ENCODE results near the gene DNAH6. TPM values are rescaled to one million over a fixed set of nuclear protein-coding genes. Genes with fewer than 3 reads are reported as not detected.

The DNAH6 gene
- total and polyA plus RNA-seq, 10 of the 15 experiments (the other 5 are each of a cell fraction or from before 2014, with no cell fraction given): 0.07 to 1.0 (median 0.29) TPM

- WGBS (ENCODE audit: insufficient coverage, insufficient replicate concordance, low lambda C conversion rate, missing lambda C conversion rate): 24% methylated on average over 4 of the region's 4 CpGs
- H3K4me2 ChIP-seq (ENCODE audit: control insufficient read depth, insufficient read depth): no peak overlapping the region
- H3K4me3 ChIP-seq: no peak overlapping the region
- intact Hi-C loops (cut with micrococcal nuclease; ENCODE audit: unreplicated experiment): no loop called here
- no peak overlapping the region for H2AFZ ChIP-seq (ENCODE audit: control insufficient read depth, low read depth, low read length)
- DNase-seq (ENCODE audit: low read depth, low spot score) (no peak), FAIRE-seq (no peak), ATAC-seq (no peak)
- ChIA-PET POLR2A (no interaction called here), SMC1A (ENCODE audit: uncharacterized antibody, unreplicated experiment) (no interaction called here), CTCF (no interaction called here), RAD21 (ENCODE audit: unreplicated experiment) (no interaction called here)
- H3K27ac ChIP-seq (ENCODE audit: control insufficient read depth, insufficient read depth): no peak overlapping the region
- H3K9ac ChIP-seq (ENCODE audit: control insufficient read depth, insufficient read depth, low read length): no peak overlapping the region
- no peaks in the 10 kb centered on the region for H4K20me1 ChIP-seq (ENCODE audit: control insufficient read depth, insufficient read depth)
- no peaks in the 10 kb centered on the region for H3K9me3 ChIP-seq (replicated peaks; ENCODE audit: control insufficient read depth, insufficient read depth, low read length)
- H3K27me3 ChIP-seq (replicated peaks in 1 of 2; ENCODE audit: control insufficient read depth in 2 of 2, insufficient read depth in 2 of 2, low read length in 1 of 2): peaks cover 2 to 3% of the 10 kb centered on the region in 2 experiments; a peak in 2 of 4 replicates
- BruUV-seq (replicated peaks): no TSS peak
- in situ Hi-C loops (cut with MboI): no loop called here
- no peaks in the 10 kb centered on the region for H3K4me1 ChIP-seq (ENCODE audit: control insufficient read depth, insufficient read depth, low read length)
- H3K79me2 ChIP-seq (ENCODE audit: control insufficient read depth, insufficient read depth, low read length): no peaks in the 10 kb centered on the region
- H3K36me3 ChIP-seq (ENCODE audit: control insufficient read depth in 2 of 2, insufficient read depth in 2 of 2, low read length in 1 of 2): no peaks in the 10 kb centered on the region
- TF ChIP-seq KDM1A (IDR thresholded peaks at IDR 0.05; ENCODE audit: borderline replicate concordance): no peak
- TF ChIP-seq PRDM15 (CRISPR knock-in tag; IDR thresholded peaks at IDR 0.05): no peak
- no peak for TF ChIP-seq MAX (IDR thresholded peaks at IDR 0.05; ENCODE audit: low read depth, low read length)
- TF ChIP-seq MYB (IDR thresholded peaks at IDR 0.05; ENCODE audit: borderline replicate concordance, low read depth, low read length): no peak
- no peak for TF ChIP-seq MLLT1 (IDR thresholded peaks at IDR 0.05)
- TF ChIP-seq CTCF (IDR thresholded peaks at IDR 0.05 in 2 of 3, conservative IDR thresholded peaks at IDR 0.05 in 1 of 3; ENCODE audit: control insufficient read depth in 2 of 3, extremely low read depth in 1 of 3, insufficient read depth in 1 of 3, low read depth in 3 of 3, low read length in 3 of 3): no peak
- TF ChIP-seq IRF5 (IDR thresholded peaks at IDR 0.05; ENCODE audit: borderline replicate concordance): no peak
- no peak for TF ChIP-seq TCF7 (IDR thresholded peaks at IDR 0.05; ENCODE audit: borderline replicate concordance)
- no peak for TF ChIP-seq MXI1 (IDR thresholded peaks at IDR 0.05; ENCODE audit: low read depth, low read length)
- no peak for TF ChIP-seq MEF2B (IDR thresholded peaks at IDR 0.05; ENCODE audit: partially characterized antibody, poor library complexity, severe bottlenecking)
- TF ChIP-seq POU2F2 (IDR thresholded peaks at IDR 0.05; ENCODE audit: borderline replicate concordance, low read depth, low read length): no peak
- TF ChIP-seq BRCA1 (IDR thresholded peaks at IDR 0.05; ENCODE audit: low read depth, low read length): no peak
- TF ChIP-seq RBBP5 (conservative IDR thresholded peaks at IDR 0.05): no peak
- TF ChIP-seq WRNIP1 (IDR thresholded peaks at IDR 0.05; ENCODE audit: borderline replicate concordance, low read depth, low read length): no peak
- TF ChIP-seq NFYB (IDR thresholded peaks at IDR 0.05; ENCODE audit: insufficient read depth, low read depth, low read length): no peak
- no peak for TF ChIP-seq SMAD5 (IDR thresholded peaks at IDR 0.05; ENCODE audit: low read depth)
- no peak for TF ChIP-seq HDAC6 (IDR thresholded peaks at IDR 0.05; ENCODE audit: unreplicated experiment)
Observed at GRCh38 chr2:84808279-84808678, 292.0 kb downstream of the DNAH6 start.

All from GM12878 (cell line).